ENCODE data around the gene TFG.

DNA sequence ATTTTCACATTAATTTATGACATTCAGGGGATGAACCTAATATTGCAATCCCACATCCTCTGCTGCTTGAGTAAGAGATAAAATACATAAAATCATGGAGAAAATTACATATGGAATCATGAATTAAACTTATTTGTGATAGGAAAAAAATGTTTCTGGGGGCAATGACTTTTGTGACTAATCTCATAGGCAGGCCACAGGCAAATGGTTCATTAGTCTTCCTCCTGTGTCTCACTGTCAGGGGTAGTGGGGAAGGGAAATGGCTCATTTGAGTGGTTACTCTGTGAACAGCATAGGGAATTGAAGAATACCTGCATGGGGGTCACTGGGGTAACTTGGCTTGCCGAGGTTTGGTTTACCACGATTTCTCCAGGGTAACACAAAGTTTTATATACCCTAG lies 72.0 kb downstream of the TFG start:
- TF ChIP-seq, protein P1, sequence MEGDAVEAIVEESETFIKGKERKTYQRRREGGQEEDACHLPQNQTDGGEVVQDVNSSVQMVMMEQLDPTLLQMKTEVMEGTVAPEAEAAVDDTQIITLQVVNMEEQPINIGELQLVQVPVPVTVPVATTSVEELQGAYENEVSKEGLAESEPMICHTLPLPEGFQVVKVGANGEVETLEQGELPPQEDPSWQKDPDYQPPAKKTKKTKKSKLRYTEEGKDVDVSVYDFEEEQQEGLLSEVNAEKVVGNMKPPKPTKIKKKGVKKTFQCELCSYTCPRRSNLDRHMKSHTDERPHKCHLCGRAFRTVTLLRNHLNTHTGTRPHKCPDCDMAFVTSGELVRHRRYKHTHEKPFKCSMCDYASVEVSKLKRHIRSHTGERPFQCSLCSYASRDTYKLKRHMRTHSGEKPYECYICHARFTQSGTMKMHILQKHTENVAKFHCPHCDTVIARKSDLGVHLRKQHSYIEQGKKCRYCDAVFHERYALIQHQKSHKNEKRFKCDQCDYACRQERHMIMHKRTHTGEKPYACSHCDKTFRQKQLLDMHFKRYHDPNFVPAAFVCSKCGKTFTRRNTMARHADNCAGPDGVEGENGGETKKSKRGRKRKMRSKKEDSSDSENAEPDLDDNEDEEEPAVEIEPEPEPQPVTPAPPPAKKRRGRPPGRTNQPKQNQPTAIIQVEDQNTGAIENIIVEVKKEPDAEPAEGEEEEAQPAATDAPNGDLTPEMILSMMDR (conservative IDR thresholded peaks at IDR 0.05; ENCODE audit: low read depth in 2 of 2) = no peak
- TF ChIP-seq POLR2AphosphoS5 (IDR thresholded peaks at IDR 0.05; ENCODE audit: low read depth) (no peak), EZH2 (IDR thresholded peaks at IDR 0.05; ENCODE audit: low read depth, unreplicated experiment) (no peak), NANOG (IDR thresholded peaks at IDR 0.05; ENCODE audit: borderline replicate concordance) (no peak), ZNF114 (CRISPR knock-in tag; IDR thresholded peaks at IDR 0.05) (no peak), EZH2phosphoT487 (IDR thresholded peaks at IDR 0.05; ENCODE audit: unreplicated experiment) (no peak), CREB1 (CRISPR knock-in tag; IDR thresholded peaks at IDR 0.05; ENCODE audit: low read depth) (no peak), STAT1 (IDR thresholded peaks at IDR 0.05; ENCODE audit: unreplicated experiment) (no peak)
- TF ChIP-seq, protein P2, sequence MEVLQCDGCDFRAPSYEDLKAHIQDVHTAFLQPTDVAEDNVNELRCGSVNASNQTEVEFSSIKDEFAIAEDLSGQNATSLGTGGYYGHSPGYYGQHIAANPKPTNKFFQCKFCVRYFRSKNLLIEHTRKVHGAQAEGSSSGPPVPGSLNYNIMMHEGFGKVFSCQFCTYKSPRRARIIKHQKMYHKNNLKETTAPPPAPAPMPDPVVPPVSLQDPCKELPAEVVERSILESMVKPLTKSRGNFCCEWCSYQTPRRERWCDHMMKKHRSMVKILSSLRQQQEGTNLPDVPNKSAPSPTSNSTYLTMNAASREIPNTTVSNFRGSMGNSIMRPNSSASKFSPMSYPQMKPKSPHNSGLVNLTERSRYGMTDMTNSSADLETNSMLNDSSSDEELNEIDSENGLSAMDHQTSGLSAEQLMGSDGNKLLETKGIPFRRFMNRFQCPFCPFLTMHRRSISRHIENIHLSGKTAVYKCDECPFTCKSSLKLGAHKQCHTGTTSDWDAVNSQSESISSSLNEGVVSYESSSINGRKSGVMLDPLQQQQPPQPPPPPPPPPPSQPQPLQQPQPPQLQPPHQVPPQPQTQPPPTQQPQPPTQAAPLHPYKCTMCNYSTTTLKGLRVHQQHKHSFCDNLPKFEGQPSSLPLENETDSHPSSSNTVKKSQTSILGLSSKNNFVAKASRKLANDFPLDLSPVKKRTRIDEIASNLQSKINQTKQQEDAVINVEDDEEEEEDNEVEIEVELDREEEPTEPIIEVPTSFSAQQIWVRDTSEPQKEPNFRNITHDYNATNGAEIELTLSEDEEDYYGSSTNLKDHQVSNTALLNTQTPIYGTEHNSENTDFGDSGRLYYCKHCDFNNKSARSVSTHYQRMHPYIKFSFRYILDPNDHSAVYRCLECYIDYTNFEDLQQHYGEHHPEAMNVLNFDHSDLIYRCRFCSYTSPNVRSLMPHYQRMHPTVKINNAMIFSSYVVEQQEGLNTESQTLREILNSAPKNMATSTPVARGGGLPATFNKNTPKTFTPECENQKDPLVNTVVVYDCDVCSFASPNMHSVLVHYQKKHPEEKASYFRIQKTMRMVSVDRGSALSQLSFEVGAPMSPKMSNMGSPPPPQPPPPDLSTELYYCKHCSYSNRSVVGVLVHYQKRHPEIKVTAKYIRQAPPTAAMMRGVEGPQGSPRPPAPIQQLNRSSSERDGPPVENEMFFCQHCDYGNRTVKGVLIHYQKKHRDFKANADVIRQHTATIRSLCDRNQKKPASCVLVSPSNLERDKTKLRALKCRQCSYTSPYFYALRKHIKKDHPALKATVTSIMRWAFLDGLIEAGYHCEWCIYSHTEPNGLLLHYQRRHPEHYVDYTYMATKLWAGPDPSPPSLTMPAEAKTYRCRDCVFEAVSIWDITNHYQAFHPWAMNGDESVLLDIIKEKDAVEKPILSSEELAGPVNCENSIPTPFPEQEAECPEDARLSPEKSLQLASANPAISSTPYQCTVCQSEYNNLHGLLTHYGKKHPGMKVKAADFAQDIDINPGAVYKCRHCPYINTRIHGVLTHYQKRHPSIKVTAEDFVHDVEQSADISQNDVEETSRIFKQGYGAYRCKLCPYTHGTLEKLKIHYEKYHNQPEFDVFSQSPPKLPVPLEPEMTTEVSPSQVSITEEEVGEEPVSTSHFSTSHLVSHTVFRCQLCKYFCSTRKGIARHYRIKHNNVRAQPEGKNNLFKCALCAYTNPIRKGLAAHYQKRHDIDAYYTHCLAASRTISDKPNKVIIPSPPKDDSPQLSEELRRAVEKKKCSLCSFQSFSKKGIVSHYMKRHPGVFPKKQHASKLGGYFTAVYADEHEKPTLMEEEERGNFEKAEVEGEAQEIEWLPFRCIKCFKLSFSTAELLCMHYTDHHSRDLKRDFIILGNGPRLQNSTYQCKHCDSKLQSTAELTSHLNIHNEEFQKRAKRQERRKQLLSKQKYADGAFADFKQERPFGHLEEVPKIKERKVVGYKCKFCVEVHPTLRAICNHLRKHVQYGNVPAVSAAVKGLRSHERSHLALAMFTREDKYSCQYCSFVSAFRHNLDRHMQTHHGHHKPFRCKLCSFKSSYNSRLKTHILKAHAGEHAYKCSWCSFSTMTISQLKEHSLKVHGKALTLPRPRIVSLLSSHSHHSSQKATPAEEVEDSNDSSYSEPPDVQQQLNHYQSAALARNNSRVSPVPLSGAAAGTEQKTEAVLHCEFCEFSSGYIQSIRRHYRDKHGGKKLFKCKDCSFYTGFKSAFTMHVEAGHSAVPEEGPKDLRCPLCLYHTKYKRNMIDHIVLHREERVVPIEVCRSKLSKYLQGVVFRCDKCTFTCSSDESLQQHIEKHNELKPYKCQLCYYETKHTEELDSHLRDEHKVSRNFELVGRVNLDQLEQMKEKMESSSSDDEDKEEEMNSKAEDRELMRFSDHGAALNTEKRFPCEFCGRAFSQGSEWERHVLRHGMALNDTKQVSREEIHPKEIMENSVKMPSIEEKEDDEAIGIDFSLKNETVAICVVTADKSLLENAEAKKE (CRISPR knock-in tag; IDR thresholded peaks at IDR 0.05) = no peak
- TF ChIP-seq, protein P3, sequence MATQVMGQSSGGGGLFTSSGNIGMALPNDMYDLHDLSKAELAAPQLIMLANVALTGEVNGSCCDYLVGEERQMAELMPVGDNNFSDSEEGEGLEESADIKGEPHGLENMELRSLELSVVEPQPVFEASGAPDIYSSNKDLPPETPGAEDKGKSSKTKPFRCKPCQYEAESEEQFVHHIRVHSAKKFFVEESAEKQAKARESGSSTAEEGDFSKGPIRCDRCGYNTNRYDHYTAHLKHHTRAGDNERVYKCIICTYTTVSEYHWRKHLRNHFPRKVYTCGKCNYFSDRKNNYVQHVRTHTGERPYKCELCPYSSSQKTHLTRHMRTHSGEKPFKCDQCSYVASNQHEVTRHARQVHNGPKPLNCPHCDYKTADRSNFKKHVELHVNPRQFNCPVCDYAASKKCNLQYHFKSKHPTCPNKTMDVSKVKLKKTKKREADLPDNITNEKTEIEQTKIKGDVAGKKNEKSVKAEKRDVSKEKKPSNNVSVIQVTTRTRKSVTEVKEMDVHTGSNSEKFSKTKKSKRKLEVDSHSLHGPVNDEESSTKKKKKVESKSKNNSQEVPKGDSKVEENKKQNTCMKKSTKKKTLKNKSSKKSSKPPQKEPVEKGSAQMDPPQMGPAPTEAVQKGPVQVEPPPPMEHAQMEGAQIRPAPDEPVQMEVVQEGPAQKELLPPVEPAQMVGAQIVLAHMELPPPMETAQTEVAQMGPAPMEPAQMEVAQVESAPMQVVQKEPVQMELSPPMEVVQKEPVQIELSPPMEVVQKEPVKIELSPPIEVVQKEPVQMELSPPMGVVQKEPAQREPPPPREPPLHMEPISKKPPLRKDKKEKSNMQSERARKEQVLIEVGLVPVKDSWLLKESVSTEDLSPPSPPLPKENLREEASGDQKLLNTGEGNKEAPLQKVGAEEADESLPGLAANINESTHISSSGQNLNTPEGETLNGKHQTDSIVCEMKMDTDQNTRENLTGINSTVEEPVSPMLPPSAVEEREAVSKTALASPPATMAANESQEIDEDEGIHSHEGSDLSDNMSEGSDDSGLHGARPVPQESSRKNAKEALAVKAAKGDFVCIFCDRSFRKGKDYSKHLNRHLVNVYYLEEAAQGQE (IDR thresholded peaks at IDR 0.05; ENCODE audit: unreplicated experiment) = no peak
- TF ChIP-seq, protein P4, sequence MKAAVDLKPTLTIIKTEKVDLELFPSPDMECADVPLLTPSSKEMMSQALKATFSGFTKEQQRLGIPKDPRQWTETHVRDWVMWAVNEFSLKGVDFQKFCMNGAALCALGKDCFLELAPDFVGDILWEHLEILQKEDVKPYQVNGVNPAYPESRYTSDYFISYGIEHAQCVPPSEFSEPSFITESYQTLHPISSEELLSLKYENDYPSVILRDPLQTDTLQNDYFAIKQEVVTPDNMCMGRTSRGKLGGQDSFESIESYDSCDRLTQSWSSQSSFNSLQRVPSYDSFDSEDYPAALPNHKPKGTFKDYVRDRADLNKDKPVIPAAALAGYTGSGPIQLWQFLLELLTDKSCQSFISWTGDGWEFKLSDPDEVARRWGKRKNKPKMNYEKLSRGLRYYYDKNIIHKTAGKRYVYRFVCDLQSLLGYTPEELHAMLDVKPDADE (IDR thresholded peaks at IDR 0.05) = no peak
